GM13977 (cell line): ENCODE data around the gene DRD3.

Experiments used
- DNase-seq: peaks from one replicate; pipeline ENCODE4 v3.0.0; 2012; ENCODE audit warnings: low spot score
- CTCF ChIP-seq: IDR thresholded peaks from 2 replicates; pipeline ENCODE4 v1.5.1; 2012; ENCODE audit warnings: mild to moderate bottlenecking, control low read depth; ENCODE audit not compliant: insufficient read depth; ENCODE audit errors: extremely low read depth, missing control alignments
- in situ Hi-C: fragments of 300-500 bp; cut with MboI; formaldehyde crosslinking; loops from one replicate; pipeline ENCODE4 v1.12.0; 2022; ENCODE audit warnings: low sequenced_read_pairs, low pct_unique_long_range_greater_than_20kb, mixed read lengths, inconsistent platforms; ENCODE audit not compliant: unreplicated experiment

The DRD3 gene

GRCh38 chr3:114128231-114128630 lies 50.6 kb downstream of the DRD3 start:
- DNase-seq = no peak
- in situ Hi-C loops = no loop called here

GRCh38 chr3:114127517-114127916 lies 51.3 kb downstream of the DRD3 start:
- TF ChIP-seq CTCF = no peak
- no peak for DNase-seq
- in situ Hi-C loops = no loop called here

More at GRCh38 chr3:114128231-114128630, 50.6 kb downstream of the DRD3 start:
- no peak for TF ChIP-seq CTCF

GRCh38 chr3:114126461-114126860 lies 52.4 kb downstream of the DRD3 start:
- no peak for DNase-seq
- in situ Hi-C loops = no loop called here
- no peak for TF ChIP-seq CTCF

DNA sequence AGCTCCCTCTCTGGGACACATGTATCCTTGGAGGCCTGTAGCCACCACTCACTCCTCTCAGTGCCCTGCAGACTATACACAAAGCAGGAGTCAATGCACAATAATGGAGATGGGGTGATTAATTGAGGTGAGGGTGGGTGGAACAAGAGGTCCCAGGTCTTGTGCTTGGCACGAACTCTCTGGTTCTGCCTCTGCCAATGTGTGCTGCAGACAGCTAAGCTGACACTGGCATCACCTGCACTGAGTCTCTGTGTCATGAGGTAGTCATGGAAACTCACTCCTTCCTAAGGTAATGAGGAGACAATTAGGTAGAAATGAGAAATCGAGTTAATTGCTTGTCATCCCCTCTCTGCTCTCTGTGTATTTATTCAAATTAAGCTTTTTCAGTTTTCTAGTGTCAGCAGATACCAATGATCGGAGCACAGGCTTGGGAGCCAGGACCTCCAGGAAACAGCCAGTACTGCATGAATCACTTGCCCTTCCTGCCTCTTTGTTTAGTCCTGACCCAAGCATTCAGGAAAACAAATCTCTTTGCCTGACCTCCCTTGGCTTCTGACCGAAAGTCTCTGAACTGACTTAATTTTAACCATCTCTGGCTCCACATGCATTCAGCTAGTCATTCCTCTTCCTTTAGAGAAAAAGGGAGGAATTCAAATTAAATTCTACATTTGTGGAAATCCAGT lies 56.7 kb downstream of the DRD3 start:
- DNase-seq = no peak
- in situ Hi-C loops = no loop called here

DNA sequence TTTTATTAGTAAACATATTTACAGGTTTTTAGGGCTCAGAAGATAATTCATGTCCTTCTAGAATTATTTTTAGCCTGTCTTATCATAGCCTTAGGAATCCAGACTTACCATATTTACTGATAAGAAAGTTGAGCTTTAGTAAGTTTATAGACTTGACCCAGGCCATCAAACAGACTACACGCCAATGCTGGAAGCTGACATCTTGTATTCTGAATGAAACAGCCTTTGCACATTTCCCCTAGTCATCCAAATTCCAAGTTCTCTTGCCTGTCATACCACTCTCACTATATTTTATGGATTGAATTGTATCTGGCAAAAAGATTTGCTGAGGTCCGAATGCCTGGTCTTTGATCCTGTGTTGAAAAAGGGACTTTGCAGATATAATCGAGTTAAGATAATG lies 58.6 kb downstream of the DRD3 start:
- in situ Hi-C loops = no loop called here
- TF ChIP-seq CTCF = no peak
- DNase-seq = no peak

More for the DNA sequence above, 56.7 kb downstream of the DRD3 start:
- TF ChIP-seq CTCF = no peak

- in situ Hi-C loops = no loop called here
- no peak for DNase-seq
- no peak for TF ChIP-seq CTCF
Observed at GRCh38 chr3:114119776-114120175, 59.1 kb downstream of the DRD3 start.
